ENCODE measurements around the gene VAPB. TPM values are rescaled to one million over a fixed set of nuclear protein-coding genes. Genes with fewer than 3 reads are reported as not detected.

VAPB gene
- total RNA-seq, 1 experiment from 2014 or later, result 51.1 TPM

- Histone ChIP-seq H3K9me2 (ENCODE audit: insufficient read depth) (no peaks in the 10 kb centered on the region), H3K4me3 (replicated peaks in 1 of 2; ENCODE audit: low read depth in 1 of 2, low read length in 2 of 2) (no peak overlapping the region), H3K27me3 (ENCODE audit: insufficient read depth, low read length) (no peaks in the 10 kb centered on the region), H3K27ac (ENCODE audit: low read depth, low read length) (no peak overlapping the region), H3K36me3 (ENCODE audit: control insufficient read depth in 1 of 2, insufficient read depth in 2 of 2, low read length in 2 of 2) (no peaks in the 10 kb centered on the region), H3K4me1 (ENCODE audit: control insufficient read depth in 1 of 2, insufficient read depth in 2 of 2, low read length in 2 of 2) (peaks cover 0 to 9% of the 10 kb centered on the region in 2 experiments; a peak in 2 of 4 replicates), H3K9ac (ENCODE audit: low read length) (no peak overlapping the region), H3K4me2 (ENCODE audit: low read length) (no peak overlapping the region), H3K79me2 (ENCODE audit: insufficient read depth, low read length) (peaks cover 84% of the 10 kb centered on the region), H2AFZ (ENCODE audit: low read depth, low read length, poor library complexity, severe bottlenecking) (no peak overlapping the region), H3K9me3 (ENCODE audit: control insufficient read depth in 1 of 2, insufficient read depth in 1 of 2, low read depth in 1 of 2, low read length in 2 of 2) (no peaks in the 10 kb centered on the region), H4K20me1 (ENCODE audit: insufficient read depth) (peaks cover 6% of the 10 kb centered on the region; the same call in 1 of the 2 replicates)
- TSS peak; percentile 11 for BruUV-seq (replicated peaks)
- ChIA-PET POLR2A (no interaction called here), CTCF (interaction anchor here (0.6 kb wide), 1 partner anchor 14 kb away, joined by 6 read pairs; no protein-coding TSS in a partner anchor), RAD21 (ENCODE audit: low non-redundant PET in 1 of 2, low total read pairs in 2 of 2, uncharacterized antibody in 2 of 2, unreplicated experiment in 2 of 2) (no interaction called here)
- DNase-seq (ENCODE audit: low read depth, low spot score) (no peak), ATAC-seq (no peak)
- intact Hi-C loops (cut with micrococcal nuclease), result no loop called here
- TF ChIP-seq CTCF (IDR thresholded peaks at IDR 0.05 in 2 of 3, conservative IDR thresholded peaks at IDR 0.05 in 1 of 3; ENCODE audit: borderline replicate concordance in 1 of 3, insufficient read depth in 1 of 3, low read depth in 2 of 3, low read length in 2 of 3) (no peak), SP1 (IDR thresholded peaks at IDR 0.05; ENCODE audit: low read depth) (no peak), EZH2 (IDR thresholded peaks at IDR 0.05) (no peak), SIN3A (IDR thresholded peaks at IDR 0.05; ENCODE audit: low read depth) (no peak), EGR1 (IDR thresholded peaks at IDR 0.05; ENCODE audit: low read depth) (no peak), REST (IDR thresholded peaks at IDR 0.05; ENCODE audit: low read depth) (no peak), TCF7L2 (IDR thresholded peaks at IDR 0.05; ENCODE audit: borderline replicate concordance, extremely low read depth, insufficient read depth, insufficient read length) (no peak), EZH2phosphoT487 (IDR thresholded peaks at IDR 0.05; ENCODE audit: borderline replicate concordance) (no peak), ELF1 (IDR thresholded peaks at IDR 0.05; ENCODE audit: borderline replicate concordance, low read depth) (no peak), ZBTB33 (IDR thresholded peaks at IDR 0.05; ENCODE audit: extremely low read depth, insufficient replicate concordance, low read length) (no peak), ZFX (IDR thresholded peaks at IDR 0.05) (no peak), SRF (IDR thresholded peaks at IDR 0.05; ENCODE audit: low read depth) (no peak), JUND (IDR thresholded peaks at IDR 0.05) (no peak), POLR2A (IDR thresholded peaks at IDR 0.05; ENCODE audit: borderline replicate concordance, extremely low read depth, insufficient read depth, insufficient read length) (no peak), CEBPB (IDR thresholded peaks at IDR 0.05; ENCODE audit: low read depth) (no peak), FOSL1 (IDR thresholded peaks at IDR 0.05; ENCODE audit: low read depth) (no peak), ZNF274 (IDR thresholded peaks at IDR 0.05; ENCODE audit: low read depth, low read length) (no peak)
- TF ChIP-seq, protein P1, sequence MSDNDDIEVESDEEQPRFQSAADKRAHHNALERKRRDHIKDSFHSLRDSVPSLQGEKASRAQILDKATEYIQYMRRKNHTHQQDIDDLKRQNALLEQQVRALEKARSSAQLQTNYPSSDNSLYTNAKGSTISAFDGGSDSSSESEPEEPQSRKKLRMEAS (IDR thresholded peaks at IDR 0.05), result no peak
Observed at GRCh38 chr20:58418949-58419748, 30.1 kb downstream of the VAPB start.
